HG02840 (cell line): ENCODE data around the gene GPX1.
"Not testable (repeated sequence)": the region's sequence is repeated elsewhere in the genome, so short reads cannot be mapped to it uniquely, and the experiment has no call there.

Experiments used
- ATAC-seq: cut with Tn5 transposase; IDR thresholded peaks from one replicate; pipeline ENCODE4 v1.9.1; 2021; ENCODE audit warnings: mild to moderate bottlenecking, moderate library complexity, moderate number of reproducible peaks; ENCODE audit not compliant: unreplicated experiment, low FRiP score

GPX1 gene

DNA sequence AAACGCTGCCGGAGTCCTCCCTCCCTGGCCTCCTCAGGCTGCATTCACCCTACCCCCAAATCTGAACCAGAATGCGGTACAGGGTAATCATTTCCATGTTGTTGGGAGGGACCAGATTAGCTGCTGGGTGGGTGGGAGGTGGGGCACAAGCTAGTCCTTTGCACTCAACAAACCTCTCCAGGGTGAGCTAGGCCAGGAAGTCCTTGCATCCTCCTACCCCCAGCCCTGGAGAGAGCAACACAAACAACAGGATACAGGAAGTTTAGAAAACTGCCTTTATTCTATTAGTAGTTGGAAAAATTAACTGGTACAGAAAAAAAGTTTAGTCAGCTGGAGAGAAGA lies 702 bp upstream of the GPX1 start:
- no peak for ATAC-seq

DNA sequence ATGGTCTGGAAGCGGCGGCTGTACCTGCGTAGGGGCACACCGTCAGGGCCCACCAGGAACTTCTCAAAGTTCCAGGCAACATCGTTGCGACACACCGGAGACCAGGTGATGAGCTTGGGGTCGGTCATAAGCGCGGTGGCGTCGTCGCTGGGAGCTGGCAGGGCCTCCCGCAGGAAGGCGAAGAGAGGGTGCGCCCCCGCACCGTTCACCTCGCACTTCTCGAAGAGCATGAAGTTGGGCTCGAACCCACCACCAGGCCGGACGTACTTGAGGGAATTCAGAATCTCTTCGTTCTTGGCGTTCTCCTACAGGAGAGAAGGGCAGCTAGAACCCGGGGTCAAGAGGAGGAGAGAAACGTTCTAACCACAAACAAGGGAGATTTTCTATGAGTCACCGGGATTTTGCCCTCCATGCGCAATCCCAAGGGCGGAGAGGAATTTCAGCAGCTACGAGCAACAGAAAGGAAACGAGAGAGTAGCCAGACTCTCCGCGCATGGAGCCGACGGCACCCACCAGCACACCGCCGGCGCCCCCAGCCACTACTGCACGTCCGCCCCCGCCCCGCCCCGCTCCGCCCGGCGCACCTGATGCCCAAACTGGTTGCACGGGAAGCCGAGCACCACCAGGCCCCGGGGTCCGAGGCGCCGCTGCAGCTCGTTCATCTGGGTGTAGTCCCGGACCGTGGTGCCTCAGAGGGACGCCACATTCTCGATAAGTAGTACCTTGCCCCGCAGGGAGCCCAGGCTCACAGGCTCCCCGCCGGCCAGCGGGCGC lies 523 bp downstream of the GPX1 start:
- peak; percentile 19 for ATAC-seq

DNA sequence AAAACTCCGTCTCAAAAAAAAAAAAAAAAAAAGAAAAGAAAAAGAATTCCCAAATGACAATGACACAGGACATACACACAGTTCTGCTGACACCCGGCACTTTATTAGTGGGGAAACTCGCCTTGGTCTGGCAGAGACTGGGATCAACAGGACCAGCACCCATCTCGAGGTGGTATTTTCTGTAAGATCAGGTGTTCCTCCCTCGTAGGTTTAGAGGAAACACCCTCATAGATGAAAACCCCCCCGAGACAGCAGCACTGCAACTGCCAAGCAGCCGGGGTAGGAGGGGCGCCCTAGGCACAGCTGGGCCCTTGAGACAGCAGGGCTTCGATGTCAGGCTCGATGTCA lies 1.1 kb downstream of the GPX1 start:
- ATAC-seq: not testable (repeated sequence)

DNA sequence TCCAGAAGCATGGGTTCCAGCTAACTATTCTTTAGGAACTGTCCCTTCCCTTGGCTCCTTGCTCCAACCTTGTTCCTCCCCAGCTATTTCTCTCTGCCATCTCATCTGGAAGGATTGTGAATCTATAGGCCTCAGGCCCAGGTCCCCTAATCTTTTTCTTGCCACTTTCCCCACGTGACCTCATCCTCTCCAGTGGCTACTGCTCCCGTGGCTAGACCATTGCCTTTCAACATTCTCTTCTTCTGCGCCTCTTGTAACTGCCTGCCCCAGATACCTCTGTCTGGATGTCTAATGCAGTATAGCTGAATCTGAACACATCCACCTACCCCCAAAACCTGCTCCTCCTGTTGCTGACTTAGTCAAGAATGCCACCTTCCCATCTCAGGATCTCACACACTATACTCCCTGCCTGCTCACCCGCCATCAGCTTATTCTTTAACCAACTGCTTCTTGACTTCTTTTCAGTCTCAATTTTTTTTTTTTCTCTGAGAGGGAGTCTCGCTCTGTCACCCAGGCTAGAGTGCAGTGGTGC lies 5.2 kb downstream of the GPX1 start:
- no peak for ATAC-seq

DNA sequence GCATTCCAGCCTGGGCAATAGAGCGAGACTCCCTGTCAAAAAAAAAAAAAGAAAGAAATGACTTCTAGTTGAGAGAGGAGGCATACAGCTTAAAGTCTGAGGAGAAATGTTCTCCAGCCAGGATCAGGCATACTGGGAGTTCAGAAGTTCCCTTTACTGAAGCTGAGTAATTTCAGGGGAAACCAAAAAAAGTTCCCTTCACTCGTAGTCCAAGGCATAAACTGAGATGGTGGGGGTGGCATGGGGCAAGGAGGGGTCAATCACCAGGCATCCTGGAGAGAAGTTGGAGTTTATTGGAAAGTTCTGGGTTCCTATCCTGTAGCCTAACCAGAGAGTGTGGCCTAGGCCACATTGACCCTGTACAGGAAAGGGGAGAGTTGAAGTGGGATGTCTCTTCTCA lies 5.9 kb downstream of the GPX1 start:
- ATAC-seq: no peak

DNA sequence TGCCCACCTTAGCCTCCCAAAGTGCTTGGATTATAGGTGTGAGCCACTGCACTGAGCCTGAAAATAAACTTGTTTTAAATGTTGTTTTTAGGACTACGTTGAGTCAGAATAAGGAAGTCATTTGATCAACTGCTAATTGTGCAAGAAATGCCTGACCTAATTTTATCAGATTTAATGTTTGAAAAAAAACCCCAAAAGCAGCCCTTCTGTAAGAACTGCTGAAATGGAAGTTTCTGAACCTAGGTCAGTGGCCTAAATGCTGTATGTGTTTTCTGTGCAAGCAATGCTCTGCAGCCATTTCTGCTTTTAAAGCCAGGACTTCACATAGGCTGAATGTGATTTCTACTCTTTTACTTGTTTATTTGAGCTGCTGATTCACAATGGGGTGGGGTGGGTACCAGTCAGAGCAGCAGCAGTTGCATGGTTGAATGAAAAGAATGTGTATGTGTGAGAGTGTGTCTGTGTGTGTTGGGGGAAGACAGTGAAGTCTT lies 6.6 kb downstream of the GPX1 start:
- no peak for ATAC-seq

DNA sequence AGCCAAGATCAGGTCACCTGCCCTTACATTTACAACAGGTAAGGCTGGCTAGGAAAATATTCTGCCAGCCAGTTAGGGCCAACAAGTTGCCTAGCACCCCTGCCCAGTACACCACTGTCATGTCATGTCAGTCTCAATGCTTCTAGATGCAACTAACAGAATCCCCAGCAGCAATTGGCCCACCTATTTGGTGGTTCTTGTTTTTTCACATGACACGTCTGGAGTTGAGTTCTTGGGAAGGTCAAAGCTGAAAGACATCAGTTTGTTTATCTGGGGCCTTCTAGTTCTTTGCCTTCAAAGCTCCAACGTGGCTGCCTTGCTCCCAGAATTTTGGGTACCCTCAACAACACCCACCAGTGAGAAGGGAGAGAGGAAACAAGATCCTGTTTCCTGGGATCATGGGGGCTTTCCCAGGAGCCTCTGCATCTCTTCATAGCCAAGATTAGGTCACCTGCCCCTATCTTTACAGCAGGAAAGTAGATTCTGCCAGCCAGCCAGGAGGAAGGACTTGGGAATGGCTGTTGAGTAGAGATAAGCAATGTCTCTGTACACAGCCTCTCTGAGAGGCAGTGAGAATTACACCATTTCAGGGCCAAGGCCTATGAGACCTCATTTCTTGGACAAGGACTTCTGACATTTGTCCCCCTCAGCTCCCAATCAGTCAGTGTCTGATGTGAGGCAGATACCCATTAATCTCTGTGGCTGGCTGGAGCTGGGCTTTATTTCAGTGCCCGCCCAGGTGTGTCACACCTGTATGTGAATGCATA lies 8.6 kb downstream of the GPX1 start:
- no peak for ATAC-seq

DNA sequence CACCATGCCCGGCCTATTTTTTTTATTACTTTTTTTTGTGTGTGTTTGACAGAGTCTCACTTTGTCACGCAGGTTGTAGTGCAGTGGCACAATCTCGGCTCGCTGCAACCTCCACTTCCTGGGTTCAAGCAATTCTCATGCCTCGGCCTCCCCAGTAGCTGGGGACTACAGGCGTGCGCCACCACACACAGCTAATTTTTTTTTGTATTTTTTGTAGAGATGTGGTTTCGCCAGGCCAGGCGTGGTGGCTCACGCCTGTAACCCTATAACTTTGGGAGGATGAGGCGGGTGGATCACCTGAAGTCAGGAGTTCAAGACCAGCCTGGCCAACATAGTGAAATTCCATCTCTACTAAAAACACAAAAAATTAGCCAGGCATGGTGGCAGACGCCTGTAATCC lies 9.8 kb downstream of the GPX1 start:
- not testable (repeated sequence) for ATAC-seq

DNA sequence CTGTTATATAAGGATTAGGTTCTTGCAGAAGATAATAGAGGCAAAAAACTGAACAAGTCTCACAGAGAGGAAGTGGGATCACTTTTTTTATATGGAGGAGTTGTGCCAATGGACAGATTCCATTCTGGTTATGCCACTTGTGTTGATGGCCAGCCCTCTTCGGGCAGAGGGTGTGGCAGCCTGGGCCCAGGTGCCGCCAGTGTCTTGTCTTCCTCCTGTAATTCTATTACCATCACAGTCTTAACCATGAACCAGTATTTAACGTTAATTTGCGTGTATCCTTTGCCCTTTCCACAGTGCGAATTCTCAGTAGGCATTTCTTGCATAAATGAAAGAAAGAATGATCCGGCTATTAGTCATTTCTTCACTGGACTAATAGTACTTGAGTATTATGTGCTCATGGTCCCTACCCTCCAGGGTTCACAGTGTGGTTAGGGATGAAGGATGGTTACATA lies 11.3 kb downstream of the GPX1 start:
- no peak for ATAC-seq

DNA sequence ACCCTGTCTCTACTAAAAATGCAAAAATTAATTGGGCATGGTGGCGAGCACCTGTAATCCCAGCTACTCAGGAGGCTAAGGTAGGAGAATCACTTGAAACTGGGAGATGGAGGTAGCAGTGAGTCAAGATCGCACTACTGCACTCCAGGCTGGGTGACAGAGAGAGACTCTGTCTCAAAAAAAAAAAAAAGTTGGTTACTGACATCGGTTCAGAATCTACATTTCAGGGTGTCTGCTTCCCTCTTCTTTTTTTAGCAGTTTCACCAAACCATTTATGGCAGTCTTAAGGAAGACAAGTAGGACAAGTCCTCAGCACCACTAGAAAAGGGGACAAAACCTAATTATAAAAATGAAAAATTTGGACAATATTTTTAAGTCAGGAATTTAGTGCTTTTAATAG lies 15.0 kb downstream of the GPX1 start:
- ATAC-seq: no peak

DNA sequence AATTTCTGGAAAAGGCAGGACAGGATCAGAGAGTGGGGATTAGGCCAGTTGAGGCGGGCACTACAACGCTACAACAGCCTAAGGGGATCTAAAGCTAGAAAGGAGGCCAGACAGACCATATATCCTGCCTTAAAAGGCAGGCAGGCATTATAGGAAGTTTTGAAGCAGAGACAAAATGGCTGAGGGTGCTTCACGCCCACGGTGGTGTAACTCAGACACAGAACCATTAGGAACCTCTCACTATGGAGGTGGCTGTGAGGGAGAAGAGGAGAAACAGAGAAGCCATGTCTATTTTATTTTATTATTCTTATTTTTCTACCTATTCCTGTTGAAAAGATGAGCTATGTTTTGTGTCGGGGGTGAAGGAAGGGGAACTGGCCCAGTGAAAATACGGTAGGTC lies 16.2 kb downstream of the GPX1 start:
- ATAC-seq: no peak

DNA sequence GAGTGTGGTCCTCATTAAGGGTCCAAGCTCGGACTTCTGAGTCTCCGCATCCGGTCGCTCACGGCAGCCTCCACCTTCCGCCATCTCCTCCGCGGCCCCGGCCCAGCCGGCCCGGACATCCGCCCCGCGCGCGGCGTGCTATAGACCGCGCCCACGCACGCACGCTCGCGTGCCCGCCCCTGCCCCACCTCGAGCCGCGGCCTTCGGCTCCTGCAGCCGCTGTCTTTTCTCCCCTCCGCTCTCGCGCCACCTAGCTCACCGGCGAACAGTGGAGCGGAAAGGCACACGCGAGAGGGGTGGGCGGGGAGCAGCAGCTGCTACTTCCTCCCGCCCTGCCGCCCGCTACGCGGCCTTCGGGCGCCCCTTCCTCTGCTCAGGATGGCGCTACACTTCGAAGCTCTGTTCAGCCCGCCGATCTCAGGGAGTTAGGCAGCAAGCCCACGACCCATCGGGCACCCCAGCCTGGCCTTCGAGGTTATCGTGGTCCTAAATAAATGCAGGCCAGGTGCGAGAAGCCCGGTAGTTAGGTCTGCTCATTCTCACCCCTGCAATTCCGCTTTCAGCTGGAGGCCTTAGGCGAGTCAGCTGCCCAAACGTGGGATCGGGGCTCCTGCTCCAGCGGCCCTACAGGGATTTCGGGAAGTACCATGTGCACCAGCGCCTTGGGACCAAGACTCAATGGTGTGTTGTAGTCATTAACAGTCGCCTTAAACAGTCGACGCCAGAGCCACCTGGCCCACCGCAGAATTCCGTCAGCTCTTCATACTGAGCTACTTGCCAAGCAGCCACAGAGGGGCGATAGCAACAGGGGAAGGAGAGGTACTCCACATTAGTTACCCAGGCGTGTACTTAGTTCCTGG lies 18.0 kb downstream of the GPX1 start, which contains the start of gene USP4:
Gene USP4 (minus strand): TSS at position 113 of the 860 bp plus-strand sequence. CDS start 29 bp downstream, at position 84.
- peak; percentile 74 for ATAC-seq

DNA sequence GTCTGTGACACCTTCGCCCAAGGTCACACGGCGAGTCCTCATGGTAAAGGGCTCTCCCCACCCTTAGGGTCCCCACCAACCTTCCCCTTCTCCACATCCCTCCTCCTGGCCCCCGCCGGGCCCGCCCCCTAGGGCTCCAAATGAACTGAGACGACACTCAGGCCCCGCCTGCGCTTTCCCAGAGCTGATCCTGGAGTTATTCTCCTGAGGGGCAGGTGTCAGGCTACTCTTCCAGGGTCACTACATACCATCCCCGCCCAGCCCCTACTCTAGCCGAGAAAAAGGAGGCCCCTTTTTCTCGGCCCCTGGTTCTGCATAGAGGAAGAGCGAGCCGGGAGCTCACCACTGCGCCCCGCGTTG lies 18.6 kb downstream of the GPX1 start:
- ATAC-seq: peak; percentile 20

DNA sequence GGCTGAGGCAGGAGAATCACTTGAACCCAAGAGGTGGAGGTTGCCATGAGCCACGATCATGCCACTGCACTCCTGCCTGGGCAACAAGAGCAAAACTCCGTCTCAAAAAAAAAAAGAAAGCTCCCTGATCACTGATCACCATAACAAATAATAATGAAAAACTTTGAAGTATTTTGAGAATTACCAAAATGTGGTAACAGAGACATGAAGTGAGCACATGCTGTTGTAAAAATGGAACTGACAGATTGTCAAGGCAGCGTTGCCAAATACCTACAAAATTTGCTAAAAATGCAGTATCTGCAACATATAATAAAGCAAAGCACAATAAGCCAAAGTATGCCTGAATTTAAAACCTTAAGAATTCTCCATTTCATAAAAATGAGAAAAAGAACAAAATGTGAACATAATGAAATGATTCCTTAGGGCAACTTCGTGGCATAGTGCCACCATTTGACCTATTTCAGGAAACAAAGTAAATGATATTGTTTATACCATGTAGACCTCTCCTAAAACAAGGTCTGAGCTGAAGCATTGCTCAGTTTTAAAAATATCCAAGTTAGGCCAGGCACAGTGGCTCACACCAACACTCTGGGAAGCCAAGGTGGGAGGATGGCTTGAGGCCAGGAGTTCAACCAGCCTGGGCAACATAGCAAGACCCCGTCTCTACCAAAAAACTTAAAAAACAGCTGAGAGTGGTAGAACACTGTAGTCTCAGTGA lies 24.1 kb downstream of the GPX1 start:
- ATAC-seq: no peak

DNA sequence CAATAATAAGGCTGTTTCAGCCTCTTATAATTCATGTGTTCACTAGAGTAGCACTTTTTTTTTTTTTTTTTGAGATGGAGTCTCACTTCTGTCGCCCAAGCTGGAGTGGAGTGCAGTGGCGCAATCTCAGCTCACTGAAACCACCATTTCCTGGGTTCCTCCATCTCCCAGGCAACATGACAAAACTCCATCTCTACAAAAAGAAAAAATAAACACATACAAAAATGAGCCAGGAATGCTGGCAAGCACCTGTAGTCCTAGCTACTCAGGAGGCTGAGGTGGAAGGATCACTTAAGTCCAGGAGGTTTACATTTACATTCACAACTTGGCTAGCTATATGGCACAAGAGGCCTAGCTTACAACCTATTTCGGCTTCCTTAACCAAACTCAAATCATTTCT lies 25.1 kb downstream of the GPX1 start:
- ATAC-seq: no peak

DNA sequence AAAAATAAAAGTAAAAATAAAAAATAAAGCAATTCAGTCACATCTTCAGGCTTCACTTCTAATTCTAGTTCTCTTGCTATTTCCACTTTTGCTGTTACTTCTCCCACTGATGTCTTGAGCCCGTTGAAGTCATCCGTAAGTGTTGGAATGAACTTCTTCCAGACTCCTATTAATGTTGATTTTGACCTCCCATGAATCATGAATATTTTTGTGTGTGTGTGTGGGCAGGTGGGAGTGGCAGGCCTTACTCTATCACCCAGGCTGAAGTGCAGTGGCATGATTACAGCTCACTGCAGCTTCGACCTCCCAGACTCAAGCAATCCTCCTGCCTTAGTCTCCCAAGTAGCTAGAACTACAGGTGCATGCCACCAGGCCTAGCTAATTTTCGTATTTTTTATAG lies 29.0 kb downstream of the GPX1 start:
- no peak for ATAC-seq

DNA sequence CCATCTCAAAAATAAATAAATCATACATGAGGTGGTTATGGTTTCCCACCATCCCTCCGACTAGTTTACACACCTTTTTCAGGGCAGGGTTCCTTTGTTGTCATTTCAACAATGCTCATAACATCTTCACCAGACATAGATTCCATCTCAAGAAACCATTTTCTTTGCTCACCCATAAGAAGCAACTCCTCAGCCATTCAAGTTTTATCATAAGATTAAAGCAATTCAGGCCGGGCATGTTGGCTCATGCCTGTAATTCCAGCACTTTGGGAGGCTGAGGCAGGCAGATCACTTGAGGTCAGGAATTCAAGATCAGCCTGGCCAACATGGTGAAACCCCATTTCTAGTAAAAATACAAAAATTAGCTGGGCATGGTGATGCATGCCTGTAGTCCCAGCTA lies 29.8 kb downstream of the GPX1 start:
- not testable (repeated sequence) for ATAC-seq

DNA sequence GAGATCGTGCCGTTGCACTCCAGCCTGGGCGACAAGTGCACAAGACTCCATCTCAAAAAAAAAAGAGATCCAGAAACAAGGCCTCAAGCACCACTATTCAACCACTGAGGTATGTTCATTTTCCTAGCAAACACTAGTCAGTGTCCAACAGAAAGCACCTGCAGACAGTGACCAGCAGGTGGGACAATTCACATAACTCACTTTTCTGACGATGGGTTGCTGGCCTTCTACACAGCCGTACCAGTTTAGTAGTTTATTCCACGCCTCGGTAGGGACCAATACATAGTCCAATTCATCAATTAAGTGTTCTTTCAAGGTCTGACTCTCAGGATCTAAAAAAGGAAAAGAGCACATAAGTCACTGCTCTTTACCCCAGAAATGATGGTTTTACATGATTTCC lies 30.7 kb downstream of the GPX1 start:
- no peak for ATAC-seq

DNA sequence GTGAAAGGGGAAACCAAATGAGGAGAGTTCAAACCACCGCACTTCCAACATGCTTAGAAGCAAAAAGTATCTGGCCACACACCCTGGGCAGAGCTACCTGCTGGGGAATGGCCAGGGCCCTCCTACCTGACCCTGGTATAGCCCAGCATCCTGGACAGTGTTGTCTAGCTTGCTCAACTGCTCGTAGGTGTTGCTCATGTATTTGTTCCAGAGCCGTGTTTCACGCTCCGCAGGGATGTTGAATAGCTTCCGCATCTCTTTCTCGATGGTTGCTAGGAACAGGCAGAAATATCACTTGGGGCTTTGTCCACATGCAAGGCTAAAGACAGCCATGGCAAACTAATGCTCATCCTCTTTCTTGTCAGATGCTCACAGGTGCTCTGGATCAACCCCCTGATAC lies 33.4 kb downstream of the GPX1 start:
- no peak for ATAC-seq
